ENCODE results near the gene HTRA1.

The HTRA1 gene

GRCh38 chr10:122497241-122497640, 35.9 kb downstream of the HTRA1 start:
- no peak for DNase-seq

GRCh38 chr10:122498521-122498920, 37.2 kb downstream of the HTRA1 start:
- DNase-seq = no peak

- no peak for DNase-seq
Measured at GRCh38 chr10:122499012-122499411, 37.7 kb downstream of the HTRA1 start.

GRCh38 chr10:122499491-122499941, 38.2 kb downstream of the HTRA1 start:
- DNase-seq = no peak

GRCh38 chr10:122500194-122500593, 38.8 kb downstream of the HTRA1 start:
- DNase-seq = no peak

- DNase-seq = no peak
Measured at GRCh38 chr10:122500726-122501125, 39.4 kb downstream of the HTRA1 start.

- no peak for DNase-seq
Measured at GRCh38 chr10:122503012-122503411, 41.7 kb downstream of the HTRA1 start.

GRCh38 chr10:122503886-122504609, 42.7 kb downstream of the HTRA1 start:
- no peak for DNase-seq

- DNase-seq = peak; percentile 0 to 59 (median 22)
Measured at GRCh38 chr10:122504610-122504950, 43.2 kb downstream of the HTRA1 start.

- DNase-seq = no peak
Measured at GRCh38 chr10:122505011-122505410, 43.7 kb downstream of the HTRA1 start.

- no peak for DNase-seq
Measured at GRCh38 chr10:122505885-122506645, 44.7 kb downstream of the HTRA1 start.

- no peak for DNase-seq
Measured at GRCh38 chr10:122507616-122508015, 46.3 kb downstream of the HTRA1 start.

- DNase-seq = no peak
Measured at GRCh38 chr10:122508021-122508420, 46.7 kb downstream of the HTRA1 start.

GRCh38 chr10:122509323-122509722, 48.0 kb downstream of the HTRA1 start:
- no peak for DNase-seq

GRCh38 chr10:122510326-122510725, 49.0 kb downstream of the HTRA1 start:
- DNase-seq = no peak

GRCh38 chr10:122510736-122511135, 49.4 kb downstream of the HTRA1 start:
- DNase-seq = no peak

GRCh38 chr10:122513053-122513452, 51.7 kb downstream of the HTRA1 start:
- no peak for DNase-seq

- no peak for DNase-seq
Measured at GRCh38 chr10:122514045-122514840, 52.9 kb downstream of the HTRA1 start.

- DNase-seq = no peak
Measured at GRCh38 chr10:122515022-122515424, 53.7 kb downstream of the HTRA1 start.

GRCh38 chr10:122515588-122516231, 54.4 kb downstream of the HTRA1 start:
- DNase-seq = no peak

GRCh38 chr10:122516734-122517133, 55.4 kb downstream of the HTRA1 start:
- no peak for DNase-seq

- no peak for DNase-seq
Measured at GRCh38 chr10:122519144-122519543, 57.8 kb downstream of the HTRA1 start.

- DNase-seq = no peak
Measured at GRCh38 chr10:122519873-122520272, 58.5 kb downstream of the HTRA1 start.
